ENCODE measurements around the gene GPRC5A.
A peak's percentile ranks its signal among the peaks of the same experiment; 100 is the strongest.

Gene GPRC5A

GRCh38 chr12:12897302-12897701, 5.9 kb downstream of the GPRC5A start:
- H3K4me3 ChIP-seq (ENCODE audit: low read length) = no peak overlapping the region
- TF ChIP-seq CTCF (conservative IDR thresholded peaks at IDR 0.05; ENCODE audit: low read length) = no peak
- DNase-seq (ENCODE audit: low read depth) = no peak

- no peak for DNase-seq (ENCODE audit: low read depth)
- H3K4me3 ChIP-seq (ENCODE audit: low read length) = no peak overlapping the region
- TF ChIP-seq CTCF (conservative IDR thresholded peaks at IDR 0.05; ENCODE audit: low read length) = no peak
Observed at GRCh38 chr12:12898136-12898717, 6.9 kb downstream of the GPRC5A start.

- H3K4me3 ChIP-seq (ENCODE audit: low read length) = no peak overlapping the region
- DNase-seq (ENCODE audit: low read depth) = no peak
- no peak for TF ChIP-seq CTCF (conservative IDR thresholded peaks at IDR 0.05; ENCODE audit: low read length)
Observed at GRCh38 chr12:12898911-12899511, 7.6 kb downstream of the GPRC5A start.

GRCh38 chr12:12899530-12900380, 8.4 kb downstream of the GPRC5A start:
- H3K4me3 ChIP-seq (ENCODE audit: low read length) = no peak overlapping the region
- DNase-seq (ENCODE audit: low read depth) = peak; percentile 95
- no peak for TF ChIP-seq CTCF (conservative IDR thresholded peaks at IDR 0.05; ENCODE audit: low read length)

GRCh38 chr12:12900786-12901157, 9.4 kb downstream of the GPRC5A start:
- H3K4me3 ChIP-seq (ENCODE audit: low read length) = no peak overlapping the region
- TF ChIP-seq CTCF (conservative IDR thresholded peaks at IDR 0.05; ENCODE audit: low read length) = no peak
- DNase-seq (ENCODE audit: low read depth) = no peak

GRCh38 chr12:12901158-12901791, 9.9 kb downstream of the GPRC5A start:
- peak overlapping the region; percentile 42 for H3K4me3 ChIP-seq (ENCODE audit: low read length)
- TF ChIP-seq CTCF (conservative IDR thresholded peaks at IDR 0.05; ENCODE audit: low read length) = no peak
- DNase-seq (ENCODE audit: low read depth) = peak; percentile 91

Data from AG10803 (cell line).